IMR-90 (cell line): ENCODE measurements around the gene MAP2K2. TPM values are rescaled to one million over a fixed set of nuclear protein-coding genes. Genes with fewer than 3 reads are reported as not detected.

Experiments used
- ATAC-seq: fragments of 200-7000 bp; cut with Tn5 transposase; 2 replicates; pipeline ENCODE4 v1.9.1; 2020; ENCODE audit warnings: low read depth, mild to moderate bottlenecking, moderate library complexity
- BruUV-seq: library from RNA; stranded (reverse); fragments of 400-500 nt; replicated peaks from 2 replicates; lab custom pipeline; 2021; lab: Mats Ljungman, UMichigan
- CTCF ChIA-PET: fragments of 300-600 bp; formaldehyde crosslinking; extraction: SDS; loops from one replicate; lab custom pipeline; 2021; ENCODE audit warnings: antibody characterized with exemption; lab: Yijun Ruan, JAX
- POLR2A ChIA-PET: fragments of 300-600 bp; sonication (Branson Sonifier 250); formaldehyde crosslinking; loops from one replicate; lab custom pipeline; 2022; ENCODE audit warnings: antibody characterized with exemption; ENCODE audit not compliant: unreplicated experiment; lab: Charles Lee
- DNase-seq: peaks from one replicate; pipeline ENCODE4 v3.0.0; 2013
- H2AFZ ChIP-seq: replicated peaks from 2 replicates; pipeline ENCODE3; 2013; ENCODE audit warnings: low read length, mild to moderate bottlenecking; ENCODE audit not compliant: poor library complexity
- H2AK5ac ChIP-seq: 2 replicates; pipeline ENCODE4 v1.6.1; 2013; ENCODE audit warnings: low read depth, low read length, inconsistent platforms
- H2AK9ac ChIP-seq: replicated peaks from 2 replicates; pipeline ENCODE3; 2013; ENCODE audit warnings: mild to moderate bottlenecking, low read depth, low read length, moderate library complexity; ENCODE audit not compliant: poor library complexity
- H2BK120ac ChIP-seq: 2 replicates; pipeline ENCODE4 v1.6.1; 2013; ENCODE audit warnings: low read depth, low read length, inconsistent platforms
- H2BK15ac ChIP-seq: 3 replicates; pipeline ENCODE4 v1.6.1; 2013; ENCODE audit warnings: low read depth, low read length, inconsistent platforms
- H2BK20ac ChIP-seq: 2 replicates; pipeline ENCODE4 v1.6.1; 2013; ENCODE audit warnings: low read depth, mild to moderate bottlenecking, inconsistent platforms, low read length, moderate library complexity
- H2BK5ac ChIP-seq: 2 replicates; pipeline ENCODE4 v1.6.1; 2013; ENCODE audit warnings: mild to moderate bottlenecking, low read depth, low read length, inconsistent platforms; ENCODE audit not compliant: poor library complexity, severe bottlenecking
- H3K14ac ChIP-seq: replicated peaks from 2 replicates; pipeline ENCODE4 v1.6.1; 2013; ENCODE audit warnings: low read depth, low read length, inconsistent platforms
- H3K18ac ChIP-seq: 2 replicates; pipeline ENCODE4 v1.6.1; 2013; ENCODE audit warnings: low read depth, low read length, control low read depth
- H3K23ac ChIP-seq: 2 replicates; pipeline ENCODE4 v1.6.1; 2013; ENCODE audit warnings: low read depth, low read length, inconsistent platforms
- H3K27ac ChIP-seq: 2 replicates; pipeline ENCODE4 v1.5.1; 2013; ENCODE audit warnings: mild to moderate bottlenecking, control low read depth, low read length; ENCODE audit not compliant: insufficient read depth
- H3K27me3 ChIP-seq: 2 replicates; pipeline ENCODE4 v1.6.1; 2013; ENCODE audit warnings: low read length; ENCODE audit not compliant: control insufficient read depth, insufficient read depth
- H3K36me3 ChIP-seq: 2 replicates; pipeline ENCODE4 v1.6.1; 2013; ENCODE audit warnings: low read length, mixed read lengths; ENCODE audit not compliant: control insufficient read depth, insufficient read depth
- H3K4ac ChIP-seq: 2 replicates; pipeline ENCODE4 v1.6.1; 2013; ENCODE audit warnings: low read depth, low read length, inconsistent platforms
- H3K4me1 ChIP-seq: 2 replicates; pipeline ENCODE4 v1.6.1; 2013; ENCODE audit warnings: low read length, mixed read lengths; ENCODE audit not compliant: control insufficient read depth, insufficient read depth
- H3K4me2 ChIP-seq: 2 replicates; pipeline ENCODE4 v1.6.1; 2013; ENCODE audit warnings: low read depth, mild to moderate bottlenecking, control low read depth, low read length, moderate library complexity
- H3K4me3 ChIP-seq: 2 replicates; pipeline ENCODE4 v1.5.1; 2013; ENCODE audit warnings: low read depth, mild to moderate bottlenecking, control low read depth, low read length, moderate library complexity; ENCODE audit not compliant: insufficient read depth
- H3K56ac ChIP-seq: 2 replicates; pipeline ENCODE4 v1.6.1; 2013; ENCODE audit warnings: low read length, inconsistent platforms; ENCODE audit not compliant: insufficient read depth; ENCODE audit errors: extremely low read depth
- H3K79me1 ChIP-seq, 2 experiments: 2 replicates each; pipeline ENCODE4 v1.6.1; 2013; ENCODE audit warnings: low read length in 2 of 2, inconsistent platforms in 1 of 2, low read depth in 1 of 2
- H3K9ac ChIP-seq: 2 replicates; pipeline ENCODE4 v1.6.1; 2013; ENCODE audit warnings: low read depth, low read length, control low read depth
- H3K9me1 ChIP-seq: 2 replicates; pipeline ENCODE4 v1.6.1; 2013; ENCODE audit warnings: low read length, inconsistent platforms; ENCODE audit not compliant: insufficient read depth
- H3K9me3 ChIP-seq: 2 replicates; pipeline ENCODE4 v1.6.1; 2013; ENCODE audit warnings: low read length; ENCODE audit not compliant: control insufficient read depth, insufficient read depth
- H4K20me1 ChIP-seq: 2 replicates; pipeline ENCODE4 v1.6.1; 2013; ENCODE audit warnings: low read length, inconsistent platforms; ENCODE audit not compliant: insufficient read depth
- H4K5ac ChIP-seq: 2 replicates; pipeline ENCODE4 v1.6.1; 2013; ENCODE audit warnings: mild to moderate bottlenecking, low read depth, low read length, control low read depth
- H4K8ac ChIP-seq, 2 experiments: 2 replicates each; pipeline ENCODE4 v1.6.1; 2013; ENCODE audit warnings: low read depth in 2 of 2, low read length in 2 of 2, control low read depth in 1 of 2, inconsistent platforms in 1 of 2
- H4K91ac ChIP-seq: 2 replicates; pipeline ENCODE4 v1.6.1; 2013; ENCODE audit warnings: low read depth, low read length, inconsistent platforms; ENCODE audit not compliant: insufficient read depth
- CEBPB ChIP-seq: IDR thresholded peaks from 2 replicates; pipeline ENCODE4 v1.6.1; 2012; ENCODE audit warnings: low read depth, low read length, improper control_type of control experiment
- POLR2A ChIP-seq: IDR thresholded peaks from 2 replicates; pipeline ENCODE4 v1.6.1; 2012; ENCODE audit warnings: mild to moderate bottlenecking, low read depth, low read length
- WGBS, 2 experiments: methylation state at CpG; one replicate each; pipeline versions ENCODE4 v1.1.5 to v1.1.7; 2013; ENCODE audit warnings: missing lambda C conversion rate in 2 of 2; ENCODE audit not compliant: insufficient read length in 1 of 2; ENCODE audit errors: extremely low coverage in 2 of 2; 5-methylcytosine and 5-hydroxymethylcytosine counted together
- dilution Hi-C: fragments of 300-500 bp; cut with HindIII; formaldehyde crosslinking; loops from one replicate; pipeline ENCODE4 v1.14.3; 2018; ENCODE audit warnings: low sequenced_read_pairs; ENCODE audit not compliant: unreplicated experiment
- in situ Hi-C: fragments of 300-500 bp; cut with MboI; formaldehyde crosslinking; loops from 3 replicates; pipeline ENCODE4 v1.14.3; 2019; ENCODE audit warnings: low sequenced_read_pairs, inconsistent platforms, mixed read lengths
- intact Hi-C: fragments of 100-400 bp; cut with micrococcal nuclease; formaldehyde crosslinking; loops from 2 replicates; pipeline ENCODE4 v1.10.0; 2022
- polyA plus RNA-seq, 3 experiments: library from polyadenylated mRNA; depleted of rRNA; stranded (reverse); fragments of >200 nt; gene quantifications; 2 replicates each; pipeline ENCODE4 v1.2.3, GENCODE V29; 2012; ENCODE audit warnings: low replicate concordance in 1 of 3
- total RNA-seq: library from RNA; depleted of rRNA; stranded (reverse); fragments of >200 nt; gene quantifications from 2 replicates; pipeline ENCODE4 v1.2.3, GENCODE V29; 2012

The MAP2K2 gene
- total and polyA plus RNA-seq, 2 of the 4 experiments (the other 2 are of a cell fraction), result 115 to 151 TPM

DNA sequence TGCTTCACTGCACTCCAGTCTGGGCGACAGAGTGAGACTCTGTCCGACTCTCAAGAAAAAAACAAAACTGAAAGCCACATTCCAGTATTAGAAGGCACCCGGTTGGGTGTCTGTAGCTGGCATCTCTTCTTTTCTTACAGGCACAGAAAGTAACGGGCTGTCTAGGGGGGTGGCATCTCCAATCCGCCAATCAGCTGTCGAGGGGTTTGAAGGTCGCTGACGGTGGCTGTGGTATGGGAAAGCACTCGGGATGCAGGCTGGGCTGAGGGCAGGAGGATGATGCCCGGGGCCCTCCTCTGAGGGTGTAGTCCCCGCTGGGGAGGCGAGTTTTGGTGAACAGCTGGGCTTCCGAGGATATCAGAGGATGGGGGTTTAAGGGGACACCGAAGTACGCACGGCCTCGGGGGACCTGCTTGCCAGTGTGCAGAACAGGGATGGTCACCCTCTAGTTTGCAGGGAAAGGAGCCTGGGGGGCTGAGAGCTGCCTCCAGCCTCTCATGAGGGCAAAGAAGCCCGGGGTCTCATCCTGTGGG, 30.2 kb downstream of the MAP2K2 start:
- ChIA-PET POLR2A (no interaction called here), CTCF (no interaction called here)
- no peak for DNase-seq
- H2BK120ac ChIP-seq, result no peak overlapping the region
- TF ChIP-seq POLR2A (no peak), CEBPB (no peak)
- dilution Hi-C loops (no loop called here), in situ Hi-C loops (no loop called here), intact Hi-C loops (no loop called here)
- no peak overlapping the region for H3K4me3 ChIP-seq
- H2BK20ac ChIP-seq, result no peak overlapping the region
- H4K5ac ChIP-seq, result no peak overlapping the region
- H4K8ac ChIP-seq, result no peak overlapping the region
- no peak overlapping the region for H3K56ac ChIP-seq
- no peak overlapping the region for H3K27ac ChIP-seq
- no peak overlapping the region for H2BK15ac ChIP-seq
- H3K9ac ChIP-seq, result no peak overlapping the region
- H4K20me1 ChIP-seq, result no peaks in the 10 kb centered on the region; the same call in 1 of the 2 replicates
- no peaks in the 10 kb centered on the region for H3K4me1 ChIP-seq
- no peak overlapping the region for H2AK5ac ChIP-seq
- H2AK9ac ChIP-seq, result no peak overlapping the region
- H3K18ac ChIP-seq, result no peak overlapping the region
- no peaks in the 10 kb centered on the region for H3K9me3 ChIP-seq
- no peaks in the 10 kb centered on the region for H3K9me1 ChIP-seq
- no peak overlapping the region for H3K4ac ChIP-seq
- H2AFZ ChIP-seq, result no peak overlapping the region
- H3K27me3 ChIP-seq, result no peaks in the 10 kb centered on the region
- H3K4me2 ChIP-seq, result no peak overlapping the region
- ATAC-seq, result no peak
- no peak overlapping the region for H3K23ac ChIP-seq
- no peak overlapping the region for H4K91ac ChIP-seq
- H3K36me3 ChIP-seq, result peaks cover 64% of the 10 kb centered on the region
- 0 out of 4 replicates have a peak, but pooled peaks cover 0 to 3% of the 10 kb centered on the region in 2 experiments for H3K79me1 ChIP-seq
- 100% methylated on average over 6 of the region's 18 CpGs; no CpG with 5 or more reads in 1 of the 2 experiments for WGBS, 2 experiments
- no TSS peak for BruUV-seq
- H3K14ac ChIP-seq, result no peak overlapping the region
- H2BK5ac ChIP-seq, result no peak overlapping the region
